ENCODE results near the gene RAB3C. TPM values are rescaled to one million over a fixed set of nuclear protein-coding genes. Genes with fewer than 3 reads are reported as not detected.

Gene RAB3C
- total RNA-seq, 1 experiment from 2014 or later = 13.3 TPM

DNA sequence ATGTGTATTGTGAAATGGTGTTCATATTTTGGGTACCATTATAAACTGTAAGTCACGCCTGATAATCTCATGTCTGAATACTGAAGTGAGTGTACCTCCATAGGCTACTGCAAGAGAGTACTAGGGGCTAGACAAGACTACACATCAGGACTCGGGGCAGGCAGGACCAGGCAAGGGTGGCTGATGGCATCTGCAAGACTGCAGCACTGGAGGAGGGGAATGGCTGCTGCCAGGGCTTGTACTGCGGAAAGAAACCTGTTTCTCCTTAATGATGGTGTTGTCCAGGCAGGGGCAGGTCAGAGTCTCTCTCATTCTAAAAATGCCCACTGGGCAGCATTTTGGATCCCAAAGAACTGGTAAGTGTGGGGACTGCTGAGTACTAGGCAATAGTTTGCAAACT is 172.5 kb downstream of the RAB3C start:
- TF ChIP-seq, protein P1, sequence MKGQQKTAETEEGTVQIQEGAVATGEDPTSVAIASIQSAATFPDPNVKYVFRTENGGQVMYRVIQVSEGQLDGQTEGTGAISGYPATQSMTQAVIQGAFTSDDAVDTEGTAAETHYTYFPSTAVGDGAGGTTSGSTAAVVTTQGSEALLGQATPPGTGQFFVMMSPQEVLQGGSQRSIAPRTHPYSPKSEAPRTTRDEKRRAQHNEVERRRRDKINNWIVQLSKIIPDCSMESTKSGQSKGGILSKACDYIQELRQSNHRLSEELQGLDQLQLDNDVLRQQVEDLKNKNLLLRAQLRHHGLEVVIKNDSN (CRISPR knock-in tag; IDR thresholded peaks at IDR 0.05) = no peak
- TF ChIP-seq SOX15 (CRISPR knock-in tag; IDR thresholded peaks at IDR 0.05) (no peak), GTF2I (CRISPR knock-in tag; conservative IDR thresholded peaks at IDR 0.05) (no peak), RORB (CRISPR knock-in tag; IDR thresholded peaks at IDR 0.05) (no peak), ZBTB21 (CRISPR knock-in tag; IDR thresholded peaks at IDR 0.05; ENCODE audit: borderline replicate concordance) (no peak), TP53 (CRISPR knock-in tag; IDR thresholded peaks at IDR 0.05) (no peak), TEAD1 (CRISPR knock-in tag; IDR thresholded peaks at IDR 0.05) (no peak), EMX1 (CRISPR knock-in tag; IDR thresholded peaks at IDR 0.05) (no peak), TEAD4 (CRISPR knock-in tag; IDR thresholded peaks at IDR 0.05) (no peak), MLX (CRISPR knock-in tag; IDR thresholded peaks at IDR 0.05) (no peak), ATF2 (CRISPR knock-in tag; IDR thresholded peaks at IDR 0.05; ENCODE audit: borderline replicate concordance, low read depth) (no peak)
- TF ChIP-seq, protein P2, sequence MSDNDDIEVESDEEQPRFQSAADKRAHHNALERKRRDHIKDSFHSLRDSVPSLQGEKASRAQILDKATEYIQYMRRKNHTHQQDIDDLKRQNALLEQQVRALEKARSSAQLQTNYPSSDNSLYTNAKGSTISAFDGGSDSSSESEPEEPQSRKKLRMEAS (CRISPR knock-in tag; IDR thresholded peaks at IDR 0.05) = no peak
- ChIA-PET POLR2A (no interaction called here), CTCF (no interaction called here)
- H3K27me3 Mint-ChIP-seq (ENCODE audit: low read depth) = no peaks in the 10 kb centered on the region
- DNase-seq (ENCODE audit: low spot score) = no peak
- H3K4me3 Mint-ChIP-seq = no peak overlapping the region
- H3K9me3 Mint-ChIP-seq = no peaks in the 10 kb centered on the region
- H3K36me3 Mint-ChIP-seq = no peaks in the 10 kb centered on the region
- H3K4me1 Mint-ChIP-seq = peaks cover 15% of the 10 kb centered on the region
- H3K27ac Mint-ChIP-seq = no peak overlapping the region
- no peak for ATAC-seq

- Mint-ChIP-seq H3K4me3 (no peak overlapping the region), H3K9me3 (no peaks in the 10 kb centered on the region), H3K27me3 (ENCODE audit: low read depth) (no peaks in the 10 kb centered on the region), H3K27ac (no peak overlapping the region), H3K36me3 (no peaks in the 10 kb centered on the region), H3K4me1 (peaks cover 1% of the 10 kb centered on the region; the same call in 1 of the 2 replicates)
- ATAC-seq = no peak
- DNase-seq (ENCODE audit: low spot score) = no peak
- CTCF ChIA-PET = no interaction called here
- POLR2A ChIA-PET = no interaction called here
- TF ChIP-seq STAT6 (CRISPR knock-in tag; conservative IDR thresholded peaks at IDR 0.05; ENCODE audit: low read depth) (no peak), KAT7 (CRISPR knock-in tag; IDR thresholded peaks at IDR 0.05; ENCODE audit: borderline replicate concordance) (no peak), ZBTB43 (CRISPR knock-in tag; IDR thresholded peaks at IDR 0.05) (no peak), ESRRA (CRISPR knock-in tag; IDR thresholded peaks at IDR 0.05; ENCODE audit: borderline replicate concordance) (no peak), ZBTB21 (CRISPR knock-in tag; IDR thresholded peaks at IDR 0.05; ENCODE audit: borderline replicate concordance) (no peak), ZNF416 (CRISPR knock-in tag; IDR thresholded peaks at IDR 0.05) (no peak), SP1 (CRISPR knock-in tag; conservative IDR thresholded peaks at IDR 0.05) (no peak)
- TF ChIP-seq, protein P3, sequence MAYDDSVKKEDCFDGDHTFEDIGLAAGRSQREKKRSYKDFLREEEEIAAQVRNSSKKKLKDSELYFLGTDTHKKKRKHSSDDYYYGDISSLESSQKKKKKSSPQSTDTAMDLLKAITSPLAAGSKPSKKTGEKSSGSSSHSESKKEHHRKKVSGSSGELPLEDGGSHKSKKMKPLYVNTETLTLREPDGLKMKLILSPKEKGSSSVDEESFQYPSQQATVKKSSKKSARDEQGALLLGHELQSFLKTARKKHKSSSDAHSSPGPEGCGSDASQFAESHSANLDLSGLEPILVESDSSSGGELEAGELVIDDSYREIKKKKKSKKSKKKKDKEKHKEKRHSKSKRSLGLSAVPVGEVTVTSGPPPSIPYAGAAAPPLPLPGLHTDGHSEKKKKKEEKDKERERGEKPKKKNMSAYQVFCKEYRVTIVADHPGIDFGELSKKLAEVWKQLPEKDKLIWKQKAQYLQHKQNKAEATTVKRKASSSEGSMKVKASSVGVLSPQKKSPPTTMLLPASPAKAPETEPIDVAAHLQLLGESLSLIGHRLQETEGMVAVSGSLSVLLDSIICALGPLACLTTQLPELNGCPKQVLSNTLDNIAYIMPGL (CRISPR knock-in tag; IDR thresholded peaks at IDR 0.05) = no peak
- TF ChIP-seq, protein P4, sequence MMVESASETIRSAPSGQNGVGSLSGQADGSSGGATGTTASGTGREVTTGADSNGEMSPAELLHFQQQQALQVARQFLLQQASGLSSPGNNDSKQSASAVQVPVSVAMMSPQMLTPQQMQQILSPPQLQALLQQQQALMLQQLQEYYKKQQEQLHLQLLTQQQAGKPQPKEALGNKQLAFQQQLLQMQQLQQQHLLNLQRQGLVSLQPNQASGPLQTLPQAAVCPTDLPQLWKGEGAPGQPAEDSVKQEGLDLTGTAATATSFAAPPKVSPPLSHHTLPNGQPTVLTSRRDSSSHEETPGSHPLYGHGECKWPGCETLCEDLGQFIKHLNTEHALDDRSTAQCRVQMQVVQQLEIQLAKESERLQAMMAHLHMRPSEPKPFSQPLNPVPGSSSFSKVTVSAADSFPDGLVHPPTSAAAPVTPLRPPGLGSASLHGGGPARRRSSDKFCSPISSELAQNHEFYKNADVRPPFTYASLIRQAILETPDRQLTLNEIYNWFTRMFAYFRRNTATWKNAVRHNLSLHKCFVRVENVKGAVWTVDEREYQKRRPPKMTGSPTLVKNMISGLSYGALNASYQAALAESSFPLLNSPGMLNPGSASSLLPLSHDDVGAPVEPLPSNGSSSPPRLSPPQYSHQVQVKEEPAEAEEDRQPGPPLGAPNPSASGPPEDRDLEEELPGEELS (CRISPR knock-in tag; IDR thresholded peaks at IDR 0.05) = no peak
- TF ChIP-seq, protein P5, sequence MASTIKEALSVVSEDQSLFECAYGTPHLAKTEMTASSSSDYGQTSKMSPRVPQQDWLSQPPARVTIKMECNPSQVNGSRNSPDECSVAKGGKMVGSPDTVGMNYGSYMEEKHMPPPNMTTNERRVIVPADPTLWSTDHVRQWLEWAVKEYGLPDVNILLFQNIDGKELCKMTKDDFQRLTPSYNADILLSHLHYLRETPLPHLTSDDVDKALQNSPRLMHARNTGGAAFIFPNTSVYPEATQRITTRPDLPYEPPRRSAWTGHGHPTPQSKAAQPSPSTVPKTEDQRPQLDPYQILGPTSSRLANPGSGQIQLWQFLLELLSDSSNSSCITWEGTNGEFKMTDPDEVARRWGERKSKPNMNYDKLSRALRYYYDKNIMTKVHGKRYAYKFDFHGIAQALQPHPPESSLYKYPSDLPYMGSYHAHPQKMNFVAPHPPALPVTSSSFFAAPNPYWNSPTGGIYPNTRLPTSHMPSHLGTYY (CRISPR knock-in tag; IDR thresholded peaks at IDR 0.05) = no peak
- TF ChIP-seq, protein P6, sequence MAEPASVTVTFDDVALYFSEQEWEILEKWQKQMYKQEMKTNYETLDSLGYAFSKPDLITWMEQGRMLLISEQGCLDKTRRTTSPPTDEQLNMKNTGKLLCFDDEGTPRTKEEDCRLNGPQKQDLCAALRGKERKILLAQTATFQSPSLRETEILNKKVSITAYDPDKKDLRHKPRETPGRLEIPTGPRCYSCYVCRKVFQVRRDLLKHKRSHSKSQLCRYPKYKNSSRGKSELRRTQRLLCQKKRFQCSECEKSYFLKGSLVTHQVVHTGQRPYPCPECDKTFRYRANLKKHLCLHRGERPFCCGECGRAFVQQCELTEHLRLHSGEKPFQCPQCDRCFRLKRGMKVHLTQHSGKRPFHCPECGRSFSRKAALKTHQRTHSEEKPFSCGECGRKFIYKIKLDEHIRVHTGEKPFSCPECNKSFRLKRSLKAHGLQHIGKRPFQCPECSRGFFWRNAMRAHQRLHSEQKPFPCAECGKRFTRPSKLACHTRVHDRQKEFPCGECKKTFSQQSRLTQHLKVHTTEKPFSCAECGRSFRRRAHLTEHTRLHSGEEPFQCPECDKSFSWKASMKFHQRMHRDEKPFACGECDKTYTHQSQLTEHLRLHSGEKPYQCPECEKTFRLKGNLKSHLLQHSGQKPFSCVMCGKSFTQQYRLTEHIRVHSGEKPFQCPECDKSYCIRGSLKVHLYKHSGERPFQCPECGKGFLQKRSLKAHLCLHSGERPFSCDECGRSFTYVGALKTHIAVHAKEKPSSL (CRISPR knock-in tag; conservative IDR thresholded peaks at IDR 0.05) = no peak
Measured at GRCh38 chr5:58759745-58760144, 176.9 kb downstream of the RAB3C start.
